ENCODE results near the gene ZBTB20. TPM values are rescaled to one million over a fixed set of nuclear protein-coding genes. Genes with fewer than 3 reads are reported as not detected.

The ZBTB20 gene
- total and polyA plus RNA-seq, 12 donors, result 2.8 to 167 (median 108) TPM

GRCh38 chr3:114863848-114864247, 283.2 kb downstream of the ZBTB20 start:
- H3K4me3 ChIP-seq, result peak overlapping the region in 2 of 4 donors; percentile 2 to 56
- DNase-seq, result no peak
- H3K27me3 ChIP-seq, result no peaks in the 10 kb centered on the region
- H3K9me3 ChIP-seq (replicated peaks in 1 of 3), result no peaks in the 10 kb centered on the region
- intact Hi-C loops (cut with DNase I), result no loop called here
- TF ChIP-seq, protein P1, sequence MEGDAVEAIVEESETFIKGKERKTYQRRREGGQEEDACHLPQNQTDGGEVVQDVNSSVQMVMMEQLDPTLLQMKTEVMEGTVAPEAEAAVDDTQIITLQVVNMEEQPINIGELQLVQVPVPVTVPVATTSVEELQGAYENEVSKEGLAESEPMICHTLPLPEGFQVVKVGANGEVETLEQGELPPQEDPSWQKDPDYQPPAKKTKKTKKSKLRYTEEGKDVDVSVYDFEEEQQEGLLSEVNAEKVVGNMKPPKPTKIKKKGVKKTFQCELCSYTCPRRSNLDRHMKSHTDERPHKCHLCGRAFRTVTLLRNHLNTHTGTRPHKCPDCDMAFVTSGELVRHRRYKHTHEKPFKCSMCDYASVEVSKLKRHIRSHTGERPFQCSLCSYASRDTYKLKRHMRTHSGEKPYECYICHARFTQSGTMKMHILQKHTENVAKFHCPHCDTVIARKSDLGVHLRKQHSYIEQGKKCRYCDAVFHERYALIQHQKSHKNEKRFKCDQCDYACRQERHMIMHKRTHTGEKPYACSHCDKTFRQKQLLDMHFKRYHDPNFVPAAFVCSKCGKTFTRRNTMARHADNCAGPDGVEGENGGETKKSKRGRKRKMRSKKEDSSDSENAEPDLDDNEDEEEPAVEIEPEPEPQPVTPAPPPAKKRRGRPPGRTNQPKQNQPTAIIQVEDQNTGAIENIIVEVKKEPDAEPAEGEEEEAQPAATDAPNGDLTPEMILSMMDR (IDR thresholded peaks at IDR 0.05), result no peak
- no peak for TF ChIP-seq POLR2A (IDR thresholded peaks at IDR 0.05)
- no peaks in the 10 kb centered on the region for H3K36me3 ChIP-seq (replicated peaks in 1 of 2)
- H3K4me1 ChIP-seq (replicated peaks in 1 of 2), result peaks cover 0 to 28% of the 10 kb centered on the region in 2 donors
- H3K27ac ChIP-seq, result peak overlapping the region in 2 of 5 donors; percentile 6 to 61
- WGBS, 4 donors, result 0 to 9% (median 5%) methylated on average over 1 of the region's 1 CpG

- H3K4me3 ChIP-seq, result no peak overlapping the region
- no peak for TF ChIP-seq POLR2A (IDR thresholded peaks at IDR 0.05)
- TF ChIP-seq, protein P1 (IDR thresholded peaks at IDR 0.05), result no peak
- intact Hi-C loops (cut with DNase I), result no loop called here
- H3K4me1 ChIP-seq (replicated peaks in 1 of 2), result peaks cover 5 to 28% of the 10 kb centered on the region in 2 donors
- WGBS, 4 donors, result 69 to 84% (median 71%) methylated on average over 2 of the region's 2 CpGs
- H3K27me3 ChIP-seq, result no peaks in the 10 kb centered on the region
- H3K36me3 ChIP-seq (replicated peaks in 1 of 2), result no peaks in the 10 kb centered on the region
- H3K27ac ChIP-seq, result no peak overlapping the region
- no peak for DNase-seq
- H3K9me3 ChIP-seq (replicated peaks in 1 of 3), result no peaks in the 10 kb centered on the region
These were observed 285.4 kb downstream of the ZBTB20 start for GRCh38 chr3:114861666-114862065.

DNA sequence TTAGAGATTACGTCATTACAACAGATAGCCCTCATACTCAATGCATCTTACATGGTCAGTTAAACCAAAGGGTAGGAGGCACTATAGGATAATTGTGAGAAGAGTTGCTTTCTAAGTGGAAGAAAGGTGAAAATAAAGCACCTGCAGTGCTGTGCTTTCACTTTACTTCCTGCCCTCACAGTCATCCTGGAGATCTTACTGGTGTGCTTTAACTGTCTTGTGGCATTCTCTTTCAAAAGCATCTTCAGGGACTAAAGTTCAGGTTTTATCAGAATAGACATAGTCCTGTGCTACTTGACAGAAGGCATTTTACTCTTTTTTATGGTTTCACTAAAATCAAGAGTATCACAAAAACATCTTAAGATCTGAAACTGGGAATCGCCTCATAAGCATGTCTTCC, 286.6 kb downstream of the ZBTB20 start:
- Histone ChIP-seq H3K27me3 (no peaks in the 10 kb centered on the region), H3K4me3 (no peak overlapping the region), H3K27ac (no peak overlapping the region), H3K36me3 (replicated peaks in 1 of 2) (no peaks in the 10 kb centered on the region), H3K4me1 (replicated peaks in 1 of 2) (peaks cover 5 to 28% of the 10 kb centered on the region in 2 donors), H3K9me3 (replicated peaks in 1 of 3) (no peaks in the 10 kb centered on the region)
- no peak for TF ChIP-seq POLR2A (IDR thresholded peaks at IDR 0.05)
- TF ChIP-seq, protein P1 (IDR thresholded peaks at IDR 0.05), result no peak
- 96 to 100% (median 99%) methylated on average over 2 of the region's 2 CpGs for WGBS, 4 donors
- intact Hi-C loops (cut with DNase I), result no loop called here
- DNase-seq, result no peak

DNA sequence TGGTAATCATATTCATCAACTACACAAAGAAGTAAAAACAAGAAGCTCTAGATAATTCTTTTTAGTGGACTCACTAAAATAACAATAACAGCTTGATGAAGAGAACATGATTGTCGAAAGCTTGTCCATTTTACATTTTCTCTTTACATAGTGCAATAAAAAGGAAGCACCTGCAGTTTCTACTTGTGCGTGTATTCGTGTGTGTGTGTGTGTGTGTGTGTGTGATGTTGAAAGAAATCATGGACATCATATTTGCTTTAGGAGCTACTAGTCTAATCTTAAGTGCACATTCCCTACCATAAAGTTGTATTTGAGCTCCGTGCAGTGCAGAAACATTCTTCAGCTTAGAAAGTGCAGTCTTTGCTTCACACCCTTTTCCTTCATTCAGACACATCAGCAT, 288.8 kb downstream of the ZBTB20 start:
- Histone ChIP-seq H3K4me1 (replicated peaks in 1 of 2) (peaks cover 5 to 28% of the 10 kb centered on the region in 2 donors), H3K4me3 (no peak overlapping the region), H3K27ac (no peak overlapping the region), H3K9me3 (replicated peaks in 1 of 3) (no peaks in the 10 kb centered on the region), H3K27me3 (no peaks in the 10 kb centered on the region), H3K36me3 (replicated peaks in 1 of 2) (no peaks in the 10 kb centered on the region)
- no peak for DNase-seq
- no peak for TF ChIP-seq POLR2A (IDR thresholded peaks at IDR 0.05)
- TF ChIP-seq, protein P1 (IDR thresholded peaks at IDR 0.05), result no peak
- 82 to 91% (median 84%) methylated on average over 4 of the region's 4 CpGs for WGBS, 4 donors
- intact Hi-C loops (cut with DNase I), result no loop called here
